IMR-90 (cell line): ENCODE data around the gene KCNAB1. TPM values are rescaled to one million over a fixed set of nuclear protein-coding genes. Genes with fewer than 3 reads are reported as not detected.

Source experiments
- ATAC-seq: fragments of 200-7000 bp; cut with Tn5 transposase; 2 replicates; pipeline ENCODE4 v1.9.1; 2020; ENCODE audit warnings: low read depth, mild to moderate bottlenecking, moderate library complexity
- BruUV-seq: library from RNA; stranded (reverse); fragments of 400-500 nt; replicated peaks from 2 replicates; lab custom pipeline; 2021; lab: Mats Ljungman, UMichigan
- CTCF ChIA-PET: fragments of 300-600 bp; formaldehyde crosslinking; extraction: SDS; loops from one replicate; lab custom pipeline; 2021; ENCODE audit warnings: antibody characterized with exemption; lab: Yijun Ruan, JAX
- POLR2A ChIA-PET: fragments of 300-600 bp; sonication (Branson Sonifier 250); formaldehyde crosslinking; loops from one replicate; lab custom pipeline; 2022; ENCODE audit warnings: antibody characterized with exemption; ENCODE audit not compliant: unreplicated experiment; lab: Charles Lee
- DNase-seq: peaks from one replicate; pipeline ENCODE4 v3.0.0; 2013
- H2AFZ ChIP-seq: replicated peaks from 2 replicates; pipeline ENCODE3; 2013; ENCODE audit warnings: low read length, mild to moderate bottlenecking; ENCODE audit not compliant: poor library complexity
- H2AK5ac ChIP-seq: 2 replicates; pipeline ENCODE4 v1.6.1; 2013; ENCODE audit warnings: low read depth, low read length, inconsistent platforms
- H2AK9ac ChIP-seq: replicated peaks from 2 replicates; pipeline ENCODE3; 2013; ENCODE audit warnings: mild to moderate bottlenecking, low read depth, low read length, moderate library complexity; ENCODE audit not compliant: poor library complexity
- H2BK120ac ChIP-seq: 2 replicates; pipeline ENCODE4 v1.6.1; 2013; ENCODE audit warnings: low read depth, low read length, inconsistent platforms
- H2BK15ac ChIP-seq: 3 replicates; pipeline ENCODE4 v1.6.1; 2013; ENCODE audit warnings: low read depth, low read length, inconsistent platforms
- H2BK20ac ChIP-seq: 2 replicates; pipeline ENCODE4 v1.6.1; 2013; ENCODE audit warnings: low read depth, mild to moderate bottlenecking, inconsistent platforms, low read length, moderate library complexity
- H2BK5ac ChIP-seq: 2 replicates; pipeline ENCODE4 v1.6.1; 2013; ENCODE audit warnings: mild to moderate bottlenecking, low read depth, low read length, inconsistent platforms; ENCODE audit not compliant: poor library complexity, severe bottlenecking
- H3K14ac ChIP-seq: replicated peaks from 2 replicates; pipeline ENCODE4 v1.6.1; 2013; ENCODE audit warnings: low read depth, low read length, inconsistent platforms
- H3K18ac ChIP-seq: 2 replicates; pipeline ENCODE4 v1.6.1; 2013; ENCODE audit warnings: low read depth, low read length, control low read depth
- H3K23ac ChIP-seq: 2 replicates; pipeline ENCODE4 v1.6.1; 2013; ENCODE audit warnings: low read depth, low read length, inconsistent platforms
- H3K27ac ChIP-seq: 2 replicates; pipeline ENCODE4 v1.5.1; 2013; ENCODE audit warnings: mild to moderate bottlenecking, control low read depth, low read length; ENCODE audit not compliant: insufficient read depth
- H3K27me3 ChIP-seq: 2 replicates; pipeline ENCODE4 v1.6.1; 2013; ENCODE audit warnings: low read length; ENCODE audit not compliant: control insufficient read depth, insufficient read depth
- H3K36me3 ChIP-seq: 2 replicates; pipeline ENCODE4 v1.6.1; 2013; ENCODE audit warnings: low read length, mixed read lengths; ENCODE audit not compliant: control insufficient read depth, insufficient read depth
- H3K4ac ChIP-seq: 2 replicates; pipeline ENCODE4 v1.6.1; 2013; ENCODE audit warnings: low read depth, low read length, inconsistent platforms
- H3K4me1 ChIP-seq: 2 replicates; pipeline ENCODE4 v1.6.1; 2013; ENCODE audit warnings: low read length, mixed read lengths; ENCODE audit not compliant: control insufficient read depth, insufficient read depth
- H3K4me2 ChIP-seq: 2 replicates; pipeline ENCODE4 v1.6.1; 2013; ENCODE audit warnings: low read depth, mild to moderate bottlenecking, control low read depth, low read length, moderate library complexity
- H3K4me3 ChIP-seq: 2 replicates; pipeline ENCODE4 v1.5.1; 2013; ENCODE audit warnings: low read depth, mild to moderate bottlenecking, control low read depth, low read length, moderate library complexity; ENCODE audit not compliant: insufficient read depth
- H3K56ac ChIP-seq: 2 replicates; pipeline ENCODE4 v1.6.1; 2013; ENCODE audit warnings: low read length, inconsistent platforms; ENCODE audit not compliant: insufficient read depth; ENCODE audit errors: extremely low read depth
- H3K79me1 ChIP-seq, 2 experiments: 2 replicates each; pipeline ENCODE4 v1.6.1; 2013; ENCODE audit warnings: low read length in 2 of 2, inconsistent platforms in 1 of 2, low read depth in 1 of 2
- H3K9ac ChIP-seq: 2 replicates; pipeline ENCODE4 v1.6.1; 2013; ENCODE audit warnings: low read depth, low read length, control low read depth
- H3K9me1 ChIP-seq: 2 replicates; pipeline ENCODE4 v1.6.1; 2013; ENCODE audit warnings: low read length, inconsistent platforms; ENCODE audit not compliant: insufficient read depth
- H3K9me3 ChIP-seq: 2 replicates; pipeline ENCODE4 v1.6.1; 2013; ENCODE audit warnings: low read length; ENCODE audit not compliant: control insufficient read depth, insufficient read depth
- H4K20me1 ChIP-seq: 2 replicates; pipeline ENCODE4 v1.6.1; 2013; ENCODE audit warnings: low read length, inconsistent platforms; ENCODE audit not compliant: insufficient read depth
- H4K5ac ChIP-seq: 2 replicates; pipeline ENCODE4 v1.6.1; 2013; ENCODE audit warnings: mild to moderate bottlenecking, low read depth, low read length, control low read depth
- H4K8ac ChIP-seq, 2 experiments: 2 replicates each; pipeline ENCODE4 v1.6.1; 2013; ENCODE audit warnings: low read depth in 2 of 2, low read length in 2 of 2, control low read depth in 1 of 2, inconsistent platforms in 1 of 2
- H4K91ac ChIP-seq: 2 replicates; pipeline ENCODE4 v1.6.1; 2013; ENCODE audit warnings: low read depth, low read length, inconsistent platforms; ENCODE audit not compliant: insufficient read depth
- BHLHE40 ChIP-seq: fragments of 150-350 bp; IDR thresholded peaks from 2 replicates; pipeline ENCODE4 v1.6.1; 2016; ENCODE audit warnings: mild to moderate bottlenecking, low read depth, low read length
- CEBPB ChIP-seq: IDR thresholded peaks from 2 replicates; pipeline ENCODE4 v1.6.1; 2012; ENCODE audit warnings: low read depth, low read length, improper control_type of control experiment
- CHD1 ChIP-seq: IDR thresholded peaks from 2 replicates; pipeline ENCODE4 v1.6.1; 2012; ENCODE audit warnings: low read depth, low read length, improper control_type of control experiment
- CTCF ChIP-seq: conservative IDR thresholded peaks from 2 replicates; pipeline ENCODE4 v1.5.1; 2012; ENCODE audit warnings: mild to moderate bottlenecking, low read depth, low read length, improper control_type of control experiment
- ELK1 ChIP-seq: fragments of 150-350 bp; IDR thresholded peaks from 2 replicates; pipeline ENCODE4 v1.6.1; 2016; ENCODE audit warnings: low read depth, mild to moderate bottlenecking, low read length, moderate library complexity, borderline replicate concordance
- FOS ChIP-seq: fragments of 150-350 bp; IDR thresholded peaks from 2 replicates; pipeline ENCODE4 v1.6.1; 2016; ENCODE audit warnings: low read depth, low read length
- MAFK ChIP-seq: IDR thresholded peaks from 2 replicates; pipeline ENCODE4 v1.6.1; 2012; ENCODE audit warnings: low read depth, low read length, improper control_type of control experiment
- NFE2L2 ChIP-seq: fragments of 150-350 bp; IDR thresholded peaks from 2 replicates; pipeline ENCODE4 v1.6.1; 2016; ENCODE audit warnings: low read depth, mild to moderate bottlenecking, low read length
- POLR2A ChIP-seq: IDR thresholded peaks from 2 replicates; pipeline ENCODE4 v1.6.1; 2012; ENCODE audit warnings: mild to moderate bottlenecking, low read depth, low read length
- RCOR1 ChIP-seq: IDR thresholded peaks from 2 replicates; pipeline ENCODE4 v1.6.1; 2012; ENCODE audit warnings: mild to moderate bottlenecking, low read length, improper control_type of control experiment; ENCODE audit not compliant: insufficient replicate concordance
- RFX5 ChIP-seq: IDR thresholded peaks from 2 replicates; pipeline ENCODE4 v1.8.0; 2012; ENCODE audit warnings: low read depth, mild to moderate bottlenecking, low read length, moderate library complexity
- SMC3 ChIP-seq: fragments of 150-350 bp; IDR thresholded peaks from 2 replicates; pipeline ENCODE4 v1.6.1; 2016; ENCODE audit warnings: low read depth, mild to moderate bottlenecking, antibody characterized with exemption, low read length, moderate library complexity
- USF2 ChIP-seq: fragments of 150-350 bp; IDR thresholded peaks from 2 replicates; pipeline ENCODE4 v1.6.1; 2017; ENCODE audit warnings: mild to moderate bottlenecking, antibody characterized with exemption, low read length, low read depth
- dilution Hi-C: fragments of 300-500 bp; cut with HindIII; formaldehyde crosslinking; loops from one replicate; pipeline ENCODE4 v1.14.3; 2018; ENCODE audit warnings: low sequenced_read_pairs; ENCODE audit not compliant: unreplicated experiment
- in situ Hi-C: fragments of 300-500 bp; cut with MboI; formaldehyde crosslinking; loops from 3 replicates; pipeline ENCODE4 v1.14.3; 2019; ENCODE audit warnings: low sequenced_read_pairs, inconsistent platforms, mixed read lengths
- intact Hi-C: fragments of 100-400 bp; cut with micrococcal nuclease; formaldehyde crosslinking; loops from 2 replicates; pipeline ENCODE4 v1.10.0; 2022
- polyA plus RNA-seq, 3 experiments: library from polyadenylated mRNA; depleted of rRNA; stranded (reverse); fragments of >200 nt; gene quantifications; 2 replicates each; pipeline ENCODE4 v1.2.3, GENCODE V29; 2012; ENCODE audit warnings: low replicate concordance in 1 of 3
- total RNA-seq: library from RNA; depleted of rRNA; stranded (reverse); fragments of >200 nt; gene quantifications from 2 replicates; pipeline ENCODE4 v1.2.3, GENCODE V29; 2012

KCNAB1 gene
- total and polyA plus RNA-seq, 2 of the 4 experiments (the other 2 are of a cell fraction), result under 0.01 to 0.07 TPM

DNA sequence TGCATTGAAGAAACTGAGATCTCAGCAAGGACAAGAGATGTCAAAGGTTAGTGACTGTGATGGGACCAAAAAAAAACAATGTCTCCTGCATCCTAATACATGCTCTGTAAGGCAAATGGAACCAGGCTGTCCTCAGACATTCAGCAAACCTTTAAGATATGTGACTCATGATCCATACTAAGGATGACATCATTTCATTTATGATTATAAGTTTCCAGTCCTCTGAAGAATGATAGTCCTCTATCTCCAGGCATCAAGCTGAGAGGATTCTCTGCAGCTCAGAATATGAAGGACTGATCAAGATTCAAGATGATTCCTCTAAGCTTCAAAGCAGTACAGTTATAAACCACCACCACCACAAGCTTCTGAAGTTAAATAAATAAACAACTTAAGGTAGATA is 386.9 kb downstream of the KCNAB1 start:
- intact Hi-C loops, result no loop called here
- no peak overlapping the region for H3K4ac ChIP-seq

More for the DNA sequence above, 386.9 kb downstream of the KCNAB1 start:
- Histone ChIP-seq H2BK20ac (no peak overlapping the region), H3K18ac (no peak overlapping the region), H4K5ac (no peak overlapping the region), H3K79me1 (no peaks in the 10 kb centered on the region), H3K4me1 (0 out of 2 replicates have a peak, but pooled peaks cover 2% of the 10 kb centered on the region), H4K91ac (no peak overlapping the region), H4K20me1 (no peaks in the 10 kb centered on the region), H4K8ac (no peak overlapping the region), H3K23ac (no peak overlapping the region), H3K9ac (no peak overlapping the region), H2AK5ac (no peak overlapping the region), H3K56ac (no peak overlapping the region), H3K27ac (no peak overlapping the region), H3K9me3 (no peaks in the 10 kb centered on the region), H2BK15ac (no peak overlapping the region), H2BK5ac (no peak overlapping the region), H2BK120ac (no peak overlapping the region), H3K36me3 (no peaks in the 10 kb centered on the region), H3K4me3 (no peak overlapping the region), H3K4me2 (no peak overlapping the region), H3K9me1 (no peaks in the 10 kb centered on the region), H2AFZ (no peak overlapping the region), H3K14ac (no peak overlapping the region), H3K27me3 (peaks cover 12% of the 10 kb centered on the region), H2AK9ac (no peak overlapping the region)
- peak; percentile 31 for DNase-seq
- ATAC-seq, result no peak
- TF ChIP-seq CHD1 (no peak), CEBPB (no peak), POLR2A (no peak), SMC3 (no peak), USF2 (no peak), FOS (no peak), RCOR1 (no peak), BHLHE40 (no peak), CTCF (no peak), NFE2L2 (no peak), RFX5 (no peak), ELK1 (no peak), MAFK (no peak)
- BruUV-seq, result no TSS peak
- POLR2A ChIA-PET, result interaction anchor here (0.5 kb wide), 1 partner anchor 9 kb away, joined by 3 read pairs; no protein-coding TSS in a partner anchor
- CTCF ChIA-PET, result interaction anchor here (0.6 to 3.6 kb wide), 5 partner anchors 35 to 355 kb away, joined by 3 to 21 read pairs (median 7); no protein-coding TSS in a partner anchor
- in situ Hi-C loops, result loop anchor here (5.0 kb wide), 1 partner anchor 355 kb away; no protein-coding TSS in a partner anchor
- dilution Hi-C loops, result loop anchor here (25.0 kb wide), 1 partner anchor 345 kb away; no protein-coding TSS in a partner anchor
